ENCODE data around the gene MRPL14.

DNA sequence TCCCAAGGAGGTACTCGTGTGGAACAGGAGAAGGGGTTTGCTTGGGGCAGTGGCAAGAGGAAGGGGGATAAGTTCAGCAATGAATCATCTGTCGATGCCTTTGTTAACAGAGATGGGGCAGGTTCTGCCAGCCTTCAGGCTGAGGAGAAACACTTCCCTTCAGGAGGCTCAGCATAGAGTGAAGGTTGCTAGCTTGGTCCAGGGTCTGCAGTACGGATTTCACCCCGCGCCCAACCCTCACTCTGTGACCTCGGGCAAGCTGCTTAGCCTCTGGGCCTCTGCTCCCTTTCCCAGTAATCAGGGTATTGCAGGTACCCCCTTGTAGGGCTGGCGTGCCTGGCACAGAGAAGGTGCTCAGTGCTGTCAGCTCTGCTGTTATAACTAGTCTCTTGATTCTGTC lies 38.9 kb upstream of the MRPL14 start:
- TF ChIP-seq CTCF (IDR thresholded peaks at IDR 0.05; ENCODE audit: control extremely low read depth in 1 of 3, insufficient read depth in 1 of 3, low read depth in 1 of 3, low read length in 3 of 3) (no peak), EZH2 (IDR thresholded peaks at IDR 0.05; ENCODE audit: low read depth, low read length, severe bottlenecking) (no peak), HDAC6 (IDR thresholded peaks at IDR 0.05; ENCODE audit: low read depth, low read length) (no peak), JUN (IDR thresholded peaks at IDR 0.05; ENCODE audit: low read depth, low read length) (no peak), POLR2A (IDR thresholded peaks at IDR 0.05; ENCODE audit: control extremely low read depth in 1 of 2, low read depth in 2 of 2, low read length in 2 of 2) (no peak), EP300 (IDR thresholded peaks at IDR 0.05; ENCODE audit: borderline replicate concordance in 1 of 2, low read depth in 2 of 2, low read length in 2 of 2) (no peak), RXRA (IDR thresholded peaks at IDR 0.05; ENCODE audit: insufficient read depth, low read depth, low read length) (no peak), SUZ12 (IDR thresholded peaks at IDR 0.05; ENCODE audit: low read length) (no peak), TBP (IDR thresholded peaks at IDR 0.05; ENCODE audit: low read depth, low read length) (no peak), CEBPB (IDR thresholded peaks at IDR 0.05; ENCODE audit: low read depth, low read length) (no peak), BCL11A (IDR thresholded peaks at IDR 0.05; ENCODE audit: low read depth in 2 of 2, low read length in 2 of 2) (no peak), GTF2F1 (IDR thresholded peaks at IDR 0.05; ENCODE audit: borderline replicate concordance, low read depth, low read length) (no peak), YY1 (IDR thresholded peaks at IDR 0.05; ENCODE audit: low read depth, low read length) (no peak)
